HEK293 (cell line): Measurements from ENCODE around the gene HOXD1.

Experiments used
- CTCF ChIA-PET: fragments of 350-600 bp; formaldehyde crosslinking; extraction: SDS; loops from one replicate; lab custom pipeline; 2021; ENCODE audit warnings: antibody characterized with exemption; lab: Yijun Ruan, JAX
- POLR2A ChIA-PET: fragments of 300-600 bp; formaldehyde crosslinking; extraction: SDS; loops from one replicate; lab custom pipeline; 2020; ENCODE audit warnings: antibody characterized with exemption, inconsistent platforms; lab: Yijun Ruan, JAX
- H3K27ac ChIP-seq: fragments of 200-500 bp; sonication (Bioruptor generic); 2 replicates; pipeline ENCODE4 v1.5.1; 2014; ENCODE audit warnings: low read depth, low read length, control low read depth, inconsistent platforms; ENCODE audit errors: extremely low read depth
- H3K36me3 ChIP-seq, 2 experiments: fragments of 200-500 bp in 1 of 2; sonication (Bioruptor generic) in 1 of 2; 1 replicate in 1 of 2; 2 replicates in 1 of 2; pipeline ENCODE4 v1.5.1; 2014 to 2017; ENCODE audit warnings: inconsistent platforms in 2 of 2, low read length in 2 of 2; ENCODE audit not compliant: control insufficient read depth in 2 of 2, insufficient read depth in 1 of 2
- H3K4me1 ChIP-seq: fragments of 200-500 bp; sonication (Bioruptor generic); 2 replicates; pipeline ENCODE4 v1.5.1; 2014; ENCODE audit warnings: mild to moderate bottlenecking, low read length, inconsistent platforms; ENCODE audit not compliant: control insufficient read depth, insufficient read depth
- H3K4me3 ChIP-seq: 2 replicates; pipeline ENCODE4 v1.5.1; 2011; ENCODE audit warnings: low read depth, mild to moderate bottlenecking, control low read depth, low read length, moderate library complexity
- H3K9me3 ChIP-seq: fragments of 200-500 bp; sonication (Bioruptor generic); 2 replicates; pipeline ENCODE4 v1.5.1; 2014; ENCODE audit warnings: low read depth, low read length, inconsistent platforms; ENCODE audit not compliant: control insufficient read depth, insufficient read depth
- BCL11B ChIP-seq: fragments of 450-650 bp; formaldehyde crosslinking; IDR thresholded peaks from 2 replicates; pipeline ENCODE4 v1.5.1; 2016; ENCODE audit warnings: low read depth, missing biosample characterization, missing genetic modification characterization
- ELK4 ChIP-seq: IDR thresholded peaks from 2 replicates; pipeline ENCODE4 v1.6.1; 2011; ENCODE audit warnings: mild to moderate bottlenecking, low read depth, low read length, borderline replicate concordance
- PRDM2 ChIP-seq: fragments of 450-650 bp; formaldehyde crosslinking; IDR thresholded peaks from 2 replicates; pipeline ENCODE4 v1.5.1; 2016; ENCODE audit warnings: missing biosample characterization, missing genetic modification characterization, borderline replicate concordance
- YY2 ChIP-seq: fragments of 450-650 bp; formaldehyde crosslinking; IDR thresholded peaks from 2 replicates; pipeline ENCODE4 v1.5.1; 2016; ENCODE audit warnings: missing biosample characterization, missing genetic modification characterization
- ZBTB44 ChIP-seq: fragments of 450-650 bp; IDR thresholded peaks from 2 replicates; pipeline ENCODE4 v1.5.1; 2018; ENCODE audit warnings: missing biosample characterization, mild to moderate bottlenecking, missing genetic modification characterization
- ZBTB6 ChIP-seq: fragments of 450-650 bp; formaldehyde crosslinking; IDR thresholded peaks from 2 replicates; pipeline ENCODE4 v1.5.1; 2017; ENCODE audit warnings: missing biosample characterization, missing genetic modification characterization
- ZEB2 ChIP-seq: fragments of 450-650 bp; formaldehyde crosslinking; IDR thresholded peaks from 2 replicates; pipeline ENCODE4 v1.5.1; 2016; ENCODE audit warnings: missing biosample characterization, missing genetic modification characterization
- ZNF112 ChIP-seq: fragments of 450-650 bp; formaldehyde crosslinking; IDR thresholded peaks from 2 replicates; pipeline ENCODE4 v1.5.0; 2017; ENCODE audit warnings: missing biosample characterization, missing genetic modification characterization
- ZNF18 ChIP-seq: fragments of 450-650 bp; formaldehyde crosslinking; IDR thresholded peaks from 2 replicates; pipeline ENCODE4 v1.5.1; 2016; ENCODE audit warnings: missing biosample characterization, missing genetic modification characterization
- ZNF274 ChIP-seq, 2 experiments: fragments of 200-500 bp in 1 of 2; fragments of 450-650 bp in 1 of 2; sonication (Bioruptor generic) in 1 of 2; formaldehyde crosslinking in 1 of 2; IDR thresholded peaks; 2 replicates each; pipeline versions ENCODE4 v1.5.1 to v1.6.1; 2014 to 2016; ENCODE audit warnings: borderline replicate concordance in 1 of 2, inconsistent platforms in 1 of 2, low read length in 1 of 2, missing biosample characterization in 1 of 2, missing genetic modification characterization in 1 of 2
- ZNF280D ChIP-seq: fragments of 450-650 bp; formaldehyde crosslinking; IDR thresholded peaks from 2 replicates; pipeline ENCODE4 v1.5.1; 2016; ENCODE audit warnings: missing biosample characterization, missing genetic modification characterization
- ZNF350 ChIP-seq: fragments of 450-650 bp; formaldehyde crosslinking; IDR thresholded peaks from 2 replicates; pipeline ENCODE4 v1.5.0; 2017; ENCODE audit warnings: missing biosample characterization, mild to moderate bottlenecking, missing genetic modification characterization
- ZNF394 ChIP-seq: fragments of 450-650 bp; formaldehyde crosslinking; IDR thresholded peaks from 2 replicates; pipeline ENCODE4 v1.5.1; 2016; ENCODE audit warnings: missing biosample characterization, missing genetic modification characterization, mild to moderate bottlenecking, moderate library complexity, borderline replicate concordance
- ZNF398 ChIP-seq: fragments of 450-650 bp; formaldehyde crosslinking; IDR thresholded peaks from 2 replicates; pipeline ENCODE4 v1.5.1; 2017; ENCODE audit warnings: missing biosample characterization, missing genetic modification characterization
- ZNF561 ChIP-seq: fragments of 450-650 bp; IDR thresholded peaks from 2 replicates; pipeline ENCODE4 v1.5.1; 2018; ENCODE audit warnings: missing biosample characterization, missing genetic modification characterization, borderline replicate concordance
- ZNF707 ChIP-seq: fragments of 450-650 bp; formaldehyde crosslinking; IDR thresholded peaks from 2 replicates; pipeline ENCODE4 v1.5.1; 2016; ENCODE audit warnings: missing biosample characterization, missing genetic modification characterization

The HOXD1 gene

GRCh38 chr2:176145085-176145969 lies 43.1 kb upstream of the HOXD1 start (continued):
- TF ChIP-seq ZNF18 (tag by site-specific recombination) (peak; percentile 92), ZNF274 (IDR thresholded peaks at IDR 0.05; ENCODE audit: low read length) (no peak), ZNF274 (tag by site-specific recombination; IDR thresholded peaks at IDR 0.05; ENCODE audit: borderline replicate concordance) (no peak), YY2 (tag by site-specific recombination) (no peak), ZNF398 (peak; percentile 42; the same call in 1 of the 2 replicates), BCL11B (tag by site-specific recombination) (no peak)
- TF ChIP-seq, all 188 proteins: peak for 5

GRCh38 chr2:176146101-176146500 lies 42.4 kb upstream of the HOXD1 start:
- Histone ChIP-seq H3K4me3 (no peak overlapping the region), H3K36me3 (peaks cover 0 to 17% of the 10 kb centered on the region in 2 experiments; a peak in 1 of 3 replicates), H3K27ac (peak overlapping the region; percentile 37; the same call in 1 of the 2 replicates), H3K9me3 (no peaks in the 10 kb centered on the region), H3K4me1 (peaks cover 15% of the 10 kb centered on the region)
- ChIA-PET POLR2A (no interaction called here), CTCF (interaction anchor here (0.6 to 1.4 kb wide), 3 partner anchors 19 to 670 kb away, joined by 3 to 4 read pairs (median 3); no protein-coding TSS in a partner anchor)
- TF ChIP-seq ZNF561 (tag by site-specific recombination) (0 out of 2 replicates have a peak, but pooled peaks have one; percentile 42), ZBTB44 (tag by site-specific recombination) (peak; percentile 70), ZNF112 (tag by site-specific recombination) (no peak), ZNF394 (no peak), ZNF280D (no peak), ZNF707 (no peak), ZNF350 (tag by site-specific recombination) (no peak), ZBTB6 (tag by site-specific recombination) (peak; percentile 99), ZEB2 (tag by site-specific recombination) (0 out of 2 replicates have a peak, but pooled peaks have one; percentile 13), PRDM2 (tag by site-specific recombination) (no peak), ELK4 (no peak)
